Panc1 (cell line): ENCODE measurements around the gene B3GALT5. TPM values are rescaled to one million over a fixed set of nuclear protein-coding genes. Genes with fewer than 3 reads are reported as not detected.

Source experiments
- ATAC-seq: fragments of 200-7000 bp; cut with Tn5 transposase; 2 replicates; pipeline ENCODE4 v1.9.1; 2020; ENCODE audit warnings: mild to moderate bottlenecking, moderate library complexity
- BruUV-seq: library from RNA; stranded (reverse); fragments of 400-500 nt; replicated peaks from 2 replicates; lab custom pipeline; 2021; lab: Mats Ljungman, UMichigan
- CTCF ChIA-PET: fragments of 300-600 bp; sonication (Branson Sonifier 250); formaldehyde crosslinking; loops from one replicate; lab custom pipeline; 2022; ENCODE audit warnings: antibody characterized with exemption; lab: Charles Lee
- POLR2A ChIA-PET: fragments of 300-600 bp; sonication (Branson Sonifier 250); formaldehyde crosslinking; loops from one replicate; lab custom pipeline; 2022; ENCODE audit warnings: antibody characterized with exemption; lab: Charles Lee
- DNase-seq: peaks from one replicate; pipeline ENCODE4 v3.0.0-alpha.2; 2010; ENCODE audit warnings: low read depth, low spot score
- H3K27ac ChIP-seq: 2 replicates; pipeline ENCODE4 v1.5.1; 2011; ENCODE audit warnings: mild to moderate bottlenecking, low read length, inconsistent platforms
- H3K27me3 ChIP-seq: fragments of 200-500 bp; sonication (Bioruptor generic); 2 replicates; pipeline ENCODE4 v1.6.0; 2014; ENCODE audit warnings: low read length, inconsistent platforms; ENCODE audit not compliant: control insufficient read depth, insufficient read depth
- H3K36me3 ChIP-seq: fragments of 200-500 bp; sonication (Bioruptor generic); 2 replicates; pipeline ENCODE4 v1.5.1; 2014; ENCODE audit warnings: inconsistent platforms, mild to moderate bottlenecking, low read length, moderate library complexity; ENCODE audit not compliant: control insufficient read depth, insufficient read depth
- H3K4me1 ChIP-seq: 2 replicates; pipeline ENCODE4 v1.5.1; 2011; ENCODE audit warnings: inconsistent platforms, mild to moderate bottlenecking, low read length, moderate library complexity; ENCODE audit not compliant: control insufficient read depth, insufficient read depth
- H3K4me3 ChIP-seq, 2 experiments: 2 replicates each; pipeline ENCODE4 v1.5.1; 2011 to 2012; ENCODE audit warnings: low read depth in 2 of 2, low read length in 2 of 2, mild to moderate bottlenecking in 2 of 2, inconsistent platforms in 1 of 2, moderate library complexity in 1 of 2
- H3K9me3 ChIP-seq: fragments of 200-500 bp; sonication (Bioruptor generic); 2 replicates; pipeline ENCODE4 v1.5.1; 2014; ENCODE audit warnings: low read depth, mild to moderate bottlenecking, inconsistent platforms, low read length, moderate library complexity; ENCODE audit not compliant: control insufficient read depth, insufficient read depth
- POLR2AphosphoS5 ChIP-seq: IDR thresholded peaks from 2 replicates; pipeline ENCODE4 v1.6.1; 2012; ENCODE audit warnings: mild to moderate bottlenecking, low read depth, low read length, moderate library complexity
- SIN3A ChIP-seq: IDR thresholded peaks from 2 replicates; pipeline ENCODE4 v1.6.1; 2012; ENCODE audit warnings: low read depth, mild to moderate bottlenecking, low read length, moderate library complexity, borderline replicate concordance; ENCODE audit not compliant: insufficient read depth
- TCF7L2 ChIP-seq: IDR thresholded peaks from 2 replicates; pipeline ENCODE4 v1.6.1; 2011; ENCODE audit warnings: mild to moderate bottlenecking, low read depth, low read length, inconsistent platforms
- in situ Hi-C: cut with HindIII; loops from 2 replicates; pipeline ENCODE4 v1.10.0; 2016; ENCODE audit warnings: low sequenced_read_pairs, low pct_unique_long_range_greater_than_20kb
- intact Hi-C: fragments of 100-400 bp; cut with micrococcal nuclease; formaldehyde crosslinking; loops from one replicate; pipeline ENCODE4 v1.10.0; 2022; ENCODE audit not compliant: unreplicated experiment
- total RNA-seq: library from RNA; stranded (reverse); gene quantifications from one replicate; pipeline ENCODE4 v1.2.1, GENCODE V29; 2021; ENCODE audit not compliant: unreplicated experiment
- TF ChIP-seq, protein P1 (sequence below): fragments of 450-650 bp; IDR thresholded peaks from 2 replicates; pipeline ENCODE4 v1.5.1; 2017; ENCODE audit warnings: mild to moderate bottlenecking
- TF ChIP-seq, protein P2 (sequence below), 2 experiments: IDR thresholded peaks; 2 replicates each; pipeline ENCODE4 v1.6.1; 2011 to 2012; ENCODE audit warnings: low read depth in 2 of 2, control low read depth in 1 of 2, low read length in 1 of 2, mild to moderate bottlenecking in 1 of 2, moderate library complexity in 1 of 2; ENCODE audit not compliant: insufficient read depth in 1 of 2

The B3GALT5 gene
- total RNA-seq, 1 experiment from 2014 or later, result 0.10 TPM

- no peaks in the 10 kb centered on the region; the same call in 1 of the 2 replicates for H3K27me3 ChIP-seq
- H3K4me1 ChIP-seq, result no peaks in the 10 kb centered on the region
- intact Hi-C loops, result no loop called here
- CTCF ChIA-PET, result no interaction called here
- DNase-seq, result no peak
- in situ Hi-C loops, result no loop called here
- no peak for ATAC-seq
- H3K9me3 ChIP-seq, result no peaks in the 10 kb centered on the region
- no peak overlapping the region for H3K4me3 ChIP-seq
- TF ChIP-seq TCF7L2 (no peak), SIN3A (no peak), POLR2AphosphoS5 (no peak)
- TF ChIP-seq, protein P1, sequence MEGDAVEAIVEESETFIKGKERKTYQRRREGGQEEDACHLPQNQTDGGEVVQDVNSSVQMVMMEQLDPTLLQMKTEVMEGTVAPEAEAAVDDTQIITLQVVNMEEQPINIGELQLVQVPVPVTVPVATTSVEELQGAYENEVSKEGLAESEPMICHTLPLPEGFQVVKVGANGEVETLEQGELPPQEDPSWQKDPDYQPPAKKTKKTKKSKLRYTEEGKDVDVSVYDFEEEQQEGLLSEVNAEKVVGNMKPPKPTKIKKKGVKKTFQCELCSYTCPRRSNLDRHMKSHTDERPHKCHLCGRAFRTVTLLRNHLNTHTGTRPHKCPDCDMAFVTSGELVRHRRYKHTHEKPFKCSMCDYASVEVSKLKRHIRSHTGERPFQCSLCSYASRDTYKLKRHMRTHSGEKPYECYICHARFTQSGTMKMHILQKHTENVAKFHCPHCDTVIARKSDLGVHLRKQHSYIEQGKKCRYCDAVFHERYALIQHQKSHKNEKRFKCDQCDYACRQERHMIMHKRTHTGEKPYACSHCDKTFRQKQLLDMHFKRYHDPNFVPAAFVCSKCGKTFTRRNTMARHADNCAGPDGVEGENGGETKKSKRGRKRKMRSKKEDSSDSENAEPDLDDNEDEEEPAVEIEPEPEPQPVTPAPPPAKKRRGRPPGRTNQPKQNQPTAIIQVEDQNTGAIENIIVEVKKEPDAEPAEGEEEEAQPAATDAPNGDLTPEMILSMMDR, result no peak
- TF ChIP-seq, protein P2, sequence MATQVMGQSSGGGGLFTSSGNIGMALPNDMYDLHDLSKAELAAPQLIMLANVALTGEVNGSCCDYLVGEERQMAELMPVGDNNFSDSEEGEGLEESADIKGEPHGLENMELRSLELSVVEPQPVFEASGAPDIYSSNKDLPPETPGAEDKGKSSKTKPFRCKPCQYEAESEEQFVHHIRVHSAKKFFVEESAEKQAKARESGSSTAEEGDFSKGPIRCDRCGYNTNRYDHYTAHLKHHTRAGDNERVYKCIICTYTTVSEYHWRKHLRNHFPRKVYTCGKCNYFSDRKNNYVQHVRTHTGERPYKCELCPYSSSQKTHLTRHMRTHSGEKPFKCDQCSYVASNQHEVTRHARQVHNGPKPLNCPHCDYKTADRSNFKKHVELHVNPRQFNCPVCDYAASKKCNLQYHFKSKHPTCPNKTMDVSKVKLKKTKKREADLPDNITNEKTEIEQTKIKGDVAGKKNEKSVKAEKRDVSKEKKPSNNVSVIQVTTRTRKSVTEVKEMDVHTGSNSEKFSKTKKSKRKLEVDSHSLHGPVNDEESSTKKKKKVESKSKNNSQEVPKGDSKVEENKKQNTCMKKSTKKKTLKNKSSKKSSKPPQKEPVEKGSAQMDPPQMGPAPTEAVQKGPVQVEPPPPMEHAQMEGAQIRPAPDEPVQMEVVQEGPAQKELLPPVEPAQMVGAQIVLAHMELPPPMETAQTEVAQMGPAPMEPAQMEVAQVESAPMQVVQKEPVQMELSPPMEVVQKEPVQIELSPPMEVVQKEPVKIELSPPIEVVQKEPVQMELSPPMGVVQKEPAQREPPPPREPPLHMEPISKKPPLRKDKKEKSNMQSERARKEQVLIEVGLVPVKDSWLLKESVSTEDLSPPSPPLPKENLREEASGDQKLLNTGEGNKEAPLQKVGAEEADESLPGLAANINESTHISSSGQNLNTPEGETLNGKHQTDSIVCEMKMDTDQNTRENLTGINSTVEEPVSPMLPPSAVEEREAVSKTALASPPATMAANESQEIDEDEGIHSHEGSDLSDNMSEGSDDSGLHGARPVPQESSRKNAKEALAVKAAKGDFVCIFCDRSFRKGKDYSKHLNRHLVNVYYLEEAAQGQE (IDR thresholded peaks at IDR 0.05; ENCODE audit: insufficient read depth in 1 of 2, low read depth in 2 of 2, low read length in 1 of 2), result no peak
- POLR2A ChIA-PET, result no interaction called here
- no TSS peak for BruUV-seq
- H3K36me3 ChIP-seq, result no peaks in the 10 kb centered on the region
- H3K27ac ChIP-seq, result no peak overlapping the region
Observed at GRCh38 chr21:39658066-39658465, 45.3 kb downstream of the B3GALT5 start.

- ChIA-PET POLR2A (no interaction called here), CTCF (no interaction called here)
- intact Hi-C loops, result no loop called here
- ATAC-seq, result no peak
- H3K36me3 ChIP-seq, result no peaks in the 10 kb centered on the region
- DNase-seq, result no peak
- H3K27ac ChIP-seq, result no peak overlapping the region
- H3K4me3 ChIP-seq, result no peak overlapping the region
- no TSS peak for BruUV-seq
- in situ Hi-C loops, result no loop called here
- H3K9me3 ChIP-seq, result no peaks in the 10 kb centered on the region
- H3K4me1 ChIP-seq, result no peaks in the 10 kb centered on the region
- no peaks in the 10 kb centered on the region; the same call in 1 of the 2 replicates for H3K27me3 ChIP-seq
- TF ChIP-seq SIN3A (no peak), TCF7L2 (no peak)
- TF ChIP-seq, protein P1, result no peak
- TF ChIP-seq, protein P2 (IDR thresholded peaks at IDR 0.05; ENCODE audit: insufficient read depth in 1 of 2, low read depth in 2 of 2, low read length in 1 of 2), result no peak
Observed at GRCh38 chr21:39659070-39659815, 46.5 kb downstream of the B3GALT5 start.
